HG03060 (cell line): Measurements from ENCODE around the gene ARL3.

Experiments used
- ATAC-seq: cut with Tn5 transposase; IDR thresholded peaks from one replicate; pipeline ENCODE4 v1.9.1; 2021; ENCODE audit warnings: low read depth, moderate number of reproducible peaks; ENCODE audit not compliant: unreplicated experiment

The ARL3 gene

DNA sequence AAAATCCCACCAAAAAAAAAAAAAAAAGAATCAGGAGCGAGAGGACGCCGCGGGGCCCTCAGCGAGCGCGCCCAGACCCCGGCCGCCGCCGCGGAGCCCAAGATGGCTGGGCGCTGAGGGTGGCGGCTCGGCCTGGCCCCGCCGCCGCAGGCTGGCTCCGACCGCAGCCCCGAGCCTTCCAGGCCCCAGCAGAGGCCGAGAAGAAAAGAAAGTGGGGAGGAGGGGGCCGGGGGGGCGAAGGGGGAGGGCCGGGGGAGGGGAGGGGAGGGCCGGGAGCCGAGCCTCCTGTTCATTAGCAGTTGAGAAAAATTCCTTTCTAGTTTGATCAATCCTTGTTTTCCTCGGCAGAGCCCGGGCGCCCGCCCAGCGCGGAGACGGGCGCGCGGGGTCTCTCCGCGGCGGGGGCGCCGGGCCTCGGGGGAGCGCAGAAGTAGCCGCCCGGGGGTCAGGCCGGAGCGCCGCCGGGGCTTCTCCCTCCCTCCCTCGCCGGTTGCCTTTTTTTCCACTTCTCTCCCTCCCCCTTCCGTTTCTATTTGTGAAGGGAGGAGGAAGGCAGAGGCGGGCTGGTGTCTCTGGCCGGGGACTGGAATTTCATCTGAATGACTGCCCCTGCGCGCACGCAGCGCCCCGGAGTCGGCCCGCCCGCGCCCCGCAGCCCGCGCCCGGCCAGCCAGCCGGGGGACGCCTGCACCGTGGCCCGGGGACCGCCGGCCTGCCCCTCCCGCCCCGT, 70.7 kb downstream of the ARL3 start:
- ATAC-seq: no peak

GRCh38 chr10:102642736-102643335, 71.4 kb downstream of the ARL3 start:
- ATAC-seq: no peak

DNA sequence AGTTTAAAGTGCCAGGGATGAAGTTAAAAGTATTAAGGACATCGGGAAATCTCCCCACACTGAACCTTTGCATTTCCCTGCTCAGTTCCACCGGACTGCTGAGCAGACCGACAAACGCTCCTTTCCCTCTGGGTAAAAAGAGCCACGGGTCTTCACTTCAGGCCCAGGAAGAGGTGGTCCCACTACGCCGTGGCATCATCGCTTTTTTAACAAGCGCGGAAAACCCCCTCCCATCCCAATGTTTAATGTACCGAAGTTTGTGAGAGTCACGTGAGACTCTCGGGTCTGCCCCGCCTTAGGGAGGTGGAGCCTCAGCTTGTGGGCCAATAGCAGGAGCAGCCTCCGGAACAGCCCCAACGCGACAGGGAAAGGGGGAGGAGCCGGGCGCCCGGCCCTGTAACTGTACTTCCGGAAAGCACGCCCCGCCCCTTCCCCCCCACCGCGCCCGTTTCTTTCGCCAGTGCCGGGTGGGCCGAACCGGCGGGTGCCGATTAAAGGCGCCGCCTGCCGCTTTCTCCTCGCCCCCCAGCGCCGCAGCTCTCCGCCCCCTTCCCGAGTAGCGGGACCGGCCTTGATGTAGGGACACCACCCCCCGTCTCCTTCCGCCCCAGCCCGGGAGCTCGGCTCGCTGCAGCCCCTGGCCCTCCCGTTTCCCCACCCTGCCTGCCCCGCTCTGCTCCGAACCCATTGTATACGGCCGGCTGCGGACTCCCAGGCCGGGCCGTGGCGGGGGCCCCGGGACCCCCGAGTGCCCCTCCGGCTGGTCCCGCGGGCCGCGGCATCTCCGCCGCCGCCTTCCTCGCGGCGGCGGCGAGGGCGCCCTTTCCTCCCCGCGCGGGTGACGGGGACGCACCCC, 72.1 kb downstream of the ARL3 start:
- ATAC-seq: peak; percentile 41

- no peak for ATAC-seq
Measured at GRCh38 chr10:102641402-102641801, 72.8 kb downstream of the ARL3 start.

- no peak for ATAC-seq
Measured at GRCh38 chr10:102639537-102639936, 74.7 kb downstream of the ARL3 start.

- ATAC-seq: no peak
Measured at GRCh38 chr10:102635377-102635776, 78.8 kb downstream of the ARL3 start.

DNA sequence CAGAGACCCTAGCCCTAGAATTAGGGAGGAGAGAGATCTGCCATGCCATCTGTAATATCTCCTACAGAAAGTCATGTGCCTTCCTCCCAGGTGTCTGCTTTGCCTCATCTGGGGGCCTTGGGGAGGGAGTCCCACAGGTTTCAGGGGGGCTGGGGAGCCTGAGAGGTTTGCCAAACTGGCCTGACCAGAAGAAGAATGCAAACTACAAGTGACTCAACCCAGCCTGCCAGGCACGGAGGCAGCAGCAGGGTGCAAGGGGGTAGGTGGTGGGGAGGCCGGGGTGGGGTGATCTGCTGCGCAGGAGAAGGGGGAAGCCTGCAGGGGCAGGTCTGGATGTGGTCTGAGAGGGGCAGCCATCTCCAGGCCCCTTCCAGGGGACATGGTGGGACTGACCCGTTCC, 79.5 kb downstream of the ARL3 start:
- no peak for ATAC-seq

DNA sequence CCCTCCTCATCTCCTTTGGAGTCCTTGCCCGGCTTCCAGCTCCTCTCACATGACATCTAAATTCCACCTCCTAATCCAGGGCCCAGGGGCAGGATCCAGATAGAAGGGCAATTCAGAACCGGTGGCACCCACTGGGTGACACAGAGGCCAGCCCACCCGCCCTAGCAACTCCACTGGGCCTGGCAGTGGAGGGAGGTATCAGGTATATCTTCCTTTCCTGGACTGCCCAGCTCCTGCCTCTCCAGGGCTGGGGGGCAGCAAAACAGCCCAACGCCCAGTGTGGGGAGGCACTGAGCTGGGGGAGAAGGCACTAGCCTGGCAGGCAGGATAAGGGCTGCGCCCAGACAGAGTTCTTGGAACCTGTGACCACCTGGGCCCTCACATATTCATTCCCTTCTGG, 80.3 kb downstream of the ARL3 start:
- no peak for ATAC-seq

GRCh38 chr10:102633287-102633686, 80.9 kb downstream of the ARL3 start:
- no peak for ATAC-seq

DNA sequence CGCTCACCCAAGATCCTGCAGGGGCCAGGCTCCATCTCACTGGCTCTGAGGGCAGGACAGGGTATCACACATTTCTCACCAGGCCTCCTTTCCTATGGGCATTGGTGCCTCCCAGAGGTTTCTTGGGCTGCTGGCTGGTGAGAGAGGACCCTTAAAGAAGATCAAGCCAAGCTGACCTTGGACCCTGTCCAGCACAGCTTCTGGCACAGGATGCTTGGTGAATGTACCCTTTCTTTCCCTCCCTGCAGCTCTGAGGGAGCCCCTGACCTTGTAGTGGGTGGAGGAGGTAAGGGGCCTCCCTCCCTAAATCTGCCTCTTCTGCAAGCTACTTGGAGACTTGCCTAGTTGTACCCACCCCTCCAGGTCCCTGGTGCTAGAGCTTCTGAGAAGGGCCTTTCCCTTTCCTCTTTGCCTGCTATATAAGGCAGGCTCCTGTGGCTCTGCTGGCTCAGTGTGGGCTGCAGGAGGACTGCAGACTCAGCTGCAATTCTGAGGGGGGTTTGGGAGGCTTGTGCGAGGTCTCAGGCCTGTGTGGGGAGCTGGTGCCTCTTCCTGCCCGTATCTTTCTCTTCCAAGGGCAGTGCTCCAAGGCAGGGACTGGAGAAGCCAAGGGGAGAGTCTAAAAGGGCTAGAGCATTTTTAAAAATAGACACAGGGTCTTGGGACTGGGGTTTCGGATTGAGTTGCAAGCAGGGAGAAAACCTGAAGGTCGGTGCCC, 81.6 kb downstream of the ARL3 start:
- no peak for ATAC-seq

- no peak for ATAC-seq
Measured at GRCh38 chr10:102631525-102632393, 82.4 kb downstream of the ARL3 start.

GRCh38 chr10:102630663-102631062, 83.5 kb downstream of the ARL3 start:
- ATAC-seq: no peak

GRCh38 chr10:102629661-102630614, 84.3 kb downstream of the ARL3 start:
- no peak for ATAC-seq

- no peak for ATAC-seq
Measured at GRCh38 chr10:102628451-102628911, 85.7 kb downstream of the ARL3 start.

DNA sequence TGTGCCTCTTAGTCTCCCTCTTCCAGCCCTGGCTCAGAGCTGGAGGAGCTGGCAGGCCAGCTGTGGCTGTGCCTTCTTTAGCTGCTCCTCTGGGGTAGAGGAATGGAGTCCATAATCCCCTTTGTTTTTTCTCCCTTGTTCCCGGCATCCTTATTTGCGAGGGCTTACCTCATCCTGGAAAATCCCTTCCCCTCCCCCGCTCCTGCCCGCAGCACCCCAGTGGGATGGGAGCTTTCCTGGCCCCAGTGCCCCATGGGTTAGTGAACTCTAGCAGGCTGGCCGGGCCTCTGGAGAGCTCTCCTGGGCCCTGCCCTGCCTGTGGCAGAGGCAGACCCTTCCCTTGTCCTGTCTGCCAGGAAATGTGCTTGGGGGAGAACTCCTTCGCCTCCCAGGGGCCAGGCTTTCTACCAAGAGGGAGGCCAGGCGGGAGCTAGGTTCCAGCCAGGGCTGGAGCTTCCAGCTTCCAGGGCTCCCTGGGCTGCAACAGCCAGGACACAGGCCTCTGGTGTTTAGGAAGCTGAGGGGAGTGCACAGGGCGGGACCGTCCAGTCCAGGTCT, 86.4 kb downstream of the ARL3 start:
- ATAC-seq: no peak

DNA sequence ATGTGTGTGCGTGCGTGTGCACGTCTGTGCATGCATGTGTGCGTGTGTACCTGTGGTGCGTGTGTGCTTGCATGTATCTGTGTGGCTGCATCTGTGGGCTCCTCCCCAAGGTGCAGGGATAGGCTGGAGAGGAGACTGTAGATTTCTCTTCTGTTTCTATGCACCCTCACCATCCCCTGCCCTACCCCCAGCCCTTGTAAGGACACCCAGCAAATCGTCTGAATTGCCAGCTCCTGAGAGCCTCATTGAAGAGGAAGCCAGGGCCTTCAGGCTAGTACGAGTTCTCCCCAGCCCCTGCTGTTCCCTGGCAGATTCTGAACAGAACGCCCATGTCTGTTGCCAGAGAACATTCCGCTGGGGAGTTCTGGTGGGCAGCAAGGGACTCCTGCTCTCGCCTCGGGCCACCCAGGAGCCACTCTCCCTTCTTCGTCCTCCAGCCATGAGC, 86.9 kb downstream of the ARL3 start:
- ATAC-seq: no peak

DNA sequence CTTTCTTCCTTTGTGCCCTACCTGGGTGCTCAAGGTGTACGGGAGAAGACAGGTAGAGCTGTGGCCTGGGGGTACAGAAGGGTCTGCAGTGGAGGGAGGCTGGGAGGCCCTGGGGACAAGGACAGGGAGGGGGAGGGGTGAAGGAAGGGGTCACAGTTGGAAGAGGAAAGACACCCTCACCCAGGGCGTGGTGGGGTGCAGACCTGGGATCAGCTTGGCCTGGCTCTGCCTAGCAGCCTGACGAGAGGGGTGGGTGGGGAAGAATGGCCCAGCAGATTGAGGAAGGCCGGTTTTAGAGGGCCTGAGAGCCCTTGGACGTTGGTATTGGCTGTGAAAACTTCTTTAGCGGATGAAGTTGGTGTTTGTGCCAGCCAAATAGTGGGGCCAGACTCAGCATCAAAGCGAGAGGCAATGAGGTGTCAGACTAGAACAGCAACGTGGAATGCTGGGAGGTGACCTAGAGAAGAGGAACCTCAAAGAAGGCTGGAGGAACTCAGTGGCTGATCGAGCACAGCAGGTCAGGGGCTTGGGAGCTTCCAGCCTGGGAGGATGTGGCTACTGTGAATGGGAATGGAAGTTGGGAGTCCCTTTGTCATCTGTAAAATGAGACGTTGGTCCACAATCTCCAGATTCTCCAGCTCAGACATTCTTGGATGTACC, 88.0 kb downstream of the ARL3 start:
- no peak for ATAC-seq
